ENCODE results near the gene RHOT2. TPM values are rescaled to one million over a fixed set of nuclear protein-coding genes. Genes with fewer than 3 reads are reported as not detected.

RHOT2 gene
- polyA plus RNA-seq, 1 donor (not counting 4 experiments of a cell fraction or from before 2014, with no cell fraction given): 58.7 TPM

DNA sequence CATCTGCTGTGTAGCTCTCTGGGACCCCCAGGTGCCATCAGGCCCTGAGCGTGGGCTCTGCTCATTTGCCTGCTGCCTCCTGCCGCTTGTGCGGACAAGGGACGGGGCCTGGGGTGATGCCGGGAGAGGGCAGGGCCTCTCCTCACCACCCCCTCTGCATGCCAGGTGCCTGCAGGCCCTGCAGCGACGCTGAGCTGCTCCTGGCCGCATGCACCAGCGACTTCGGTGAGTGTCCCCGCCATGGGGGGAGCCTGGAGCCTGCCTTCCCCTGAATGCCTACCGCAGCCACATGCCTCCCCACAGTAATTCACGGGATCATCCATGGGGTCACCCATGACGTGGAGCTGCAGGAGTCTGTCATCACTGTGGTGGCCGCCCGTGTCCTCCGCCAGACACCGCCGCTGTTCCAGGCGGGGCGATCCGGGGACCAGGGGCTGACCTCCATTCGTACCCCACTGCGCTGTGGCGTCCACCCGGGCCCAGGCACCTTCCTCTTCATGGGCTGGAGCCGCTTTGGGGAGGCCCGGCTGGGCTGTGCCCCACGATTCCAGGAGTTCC is 48.9 kb downstream of the RHOT2 start:
- Histone ChIP-seq H3K27ac (ENCODE audit: control insufficient read depth, insufficient read depth, low read length) (no peak overlapping the region), H3K4me3 (ENCODE audit: control insufficient read depth in 2 of 3, extremely low read depth in 1 of 3, insufficient read depth in 2 of 3, low read depth in 1 of 3, low read length in 3 of 3) (no peak overlapping the region), H3K4me2 (ENCODE audit: control insufficient read depth, extremely low read depth, insufficient read depth, low read depth, low read length) (no peak overlapping the region), H2AFZ (ENCODE audit: control insufficient read depth, low read length) (no peak overlapping the region), H3K9me3 (ENCODE audit: control insufficient read depth, low read depth, low read length) (no peaks in the 10 kb centered on the region), H3K9ac (ENCODE audit: control insufficient read depth, extremely low read depth, insufficient read depth, low read length) (no peak overlapping the region), H3K4me1 (ENCODE audit: control insufficient read depth, extremely low read depth, insufficient read depth, low read length) (peaks cover 27% of the 10 kb centered on the region), H3K27me3 (ENCODE audit: control insufficient read depth, extremely low read depth, insufficient read depth, low read length) (no peaks in the 10 kb centered on the region), H4K20me1 (ENCODE audit: control insufficient read depth, extremely low read depth, insufficient read depth, low read length) (peaks cover 8% of the 10 kb centered on the region), H3K36me3 (ENCODE audit: control insufficient read depth in 2 of 2, extremely low read depth in 1 of 2, insufficient read depth in 2 of 2, low read length in 2 of 2) (no peaks in the 10 kb centered on the region), H3K79me2 (ENCODE audit: control insufficient read depth, insufficient read depth, low read length) (peaks cover 8% of the 10 kb centered on the region), H3K9me1 (ENCODE audit: control insufficient read depth, extremely low read depth, insufficient read depth, low read length) (no peaks in the 10 kb centered on the region)
- dilution Hi-C loops (cut with MboI; ENCODE audit: extremely low pct_ligation_motif_present, low sequenced_read_pairs): no loop called here
- no peak for TF ChIP-seq EZH2 (IDR thresholded peaks at IDR 0.05; ENCODE audit: low read length)
- TF ChIP-seq, protein P1, sequence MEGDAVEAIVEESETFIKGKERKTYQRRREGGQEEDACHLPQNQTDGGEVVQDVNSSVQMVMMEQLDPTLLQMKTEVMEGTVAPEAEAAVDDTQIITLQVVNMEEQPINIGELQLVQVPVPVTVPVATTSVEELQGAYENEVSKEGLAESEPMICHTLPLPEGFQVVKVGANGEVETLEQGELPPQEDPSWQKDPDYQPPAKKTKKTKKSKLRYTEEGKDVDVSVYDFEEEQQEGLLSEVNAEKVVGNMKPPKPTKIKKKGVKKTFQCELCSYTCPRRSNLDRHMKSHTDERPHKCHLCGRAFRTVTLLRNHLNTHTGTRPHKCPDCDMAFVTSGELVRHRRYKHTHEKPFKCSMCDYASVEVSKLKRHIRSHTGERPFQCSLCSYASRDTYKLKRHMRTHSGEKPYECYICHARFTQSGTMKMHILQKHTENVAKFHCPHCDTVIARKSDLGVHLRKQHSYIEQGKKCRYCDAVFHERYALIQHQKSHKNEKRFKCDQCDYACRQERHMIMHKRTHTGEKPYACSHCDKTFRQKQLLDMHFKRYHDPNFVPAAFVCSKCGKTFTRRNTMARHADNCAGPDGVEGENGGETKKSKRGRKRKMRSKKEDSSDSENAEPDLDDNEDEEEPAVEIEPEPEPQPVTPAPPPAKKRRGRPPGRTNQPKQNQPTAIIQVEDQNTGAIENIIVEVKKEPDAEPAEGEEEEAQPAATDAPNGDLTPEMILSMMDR (optimal IDR thresholded peaks at IDR 0.05 in 1 of 3, IDR thresholded peaks at IDR 0.05 in 1 of 3, conservative IDR thresholded peaks at IDR 0.05 in 1 of 3; ENCODE audit: extremely low read depth in 1 of 3, insufficient read depth in 2 of 3, low read length in 3 of 3): no peak
- FAIRE-seq (no peak), DNase-seq (ENCODE audit: low read depth, low spot score) (no peak)

DNA sequence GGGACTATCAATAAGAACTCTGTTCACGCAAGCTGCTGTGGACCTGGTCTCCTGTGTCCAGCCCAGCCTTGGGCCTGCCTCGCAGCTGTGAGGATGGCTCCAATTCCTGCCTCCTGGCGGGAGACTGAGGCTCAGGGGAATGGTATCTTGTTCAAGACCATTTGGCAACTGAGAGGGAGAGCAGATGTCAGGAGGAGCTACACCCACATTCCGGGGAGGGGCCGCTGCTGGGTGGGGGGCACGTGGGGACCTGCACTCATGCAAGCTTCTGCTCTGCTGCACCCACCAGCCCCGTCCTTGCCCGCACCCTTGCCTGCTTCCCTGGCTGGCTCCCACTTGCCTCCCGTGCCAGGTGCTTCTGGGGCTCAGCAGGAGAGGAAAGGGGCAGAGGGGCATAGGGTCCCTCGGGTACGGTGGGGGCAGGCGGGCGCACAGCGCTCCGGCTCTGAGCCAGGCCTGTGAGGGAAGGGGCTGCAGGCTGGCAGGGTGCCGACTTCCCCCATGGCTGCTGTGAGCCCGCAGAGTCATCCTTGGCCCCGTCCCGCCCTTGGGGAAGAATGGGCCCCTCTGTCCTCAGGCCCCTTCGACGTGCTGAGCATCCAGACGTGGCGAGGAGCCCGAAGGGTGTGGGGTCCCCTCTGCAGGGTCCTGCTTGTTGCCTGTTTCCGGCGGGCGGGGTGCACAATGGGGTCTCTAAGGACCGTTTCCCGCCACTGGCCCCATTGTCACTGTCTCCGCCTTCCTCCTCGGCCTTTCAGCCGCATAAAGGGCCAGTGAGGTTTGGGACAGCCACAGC is 49.7 kb downstream of the RHOT2 start:
- Histone ChIP-seq H3K4me2 (ENCODE audit: control insufficient read depth, extremely low read depth, insufficient read depth, low read depth, low read length) (no peak overlapping the region), H3K4me1 (ENCODE audit: control insufficient read depth, extremely low read depth, insufficient read depth, low read length) (peaks cover 27% of the 10 kb centered on the region)
- no peak for FAIRE-seq

More for the DNA sequence above, 49.7 kb downstream of the RHOT2 start:
- Histone ChIP-seq H3K79me2 (ENCODE audit: control insufficient read depth, insufficient read depth, low read length) (peaks cover 8% of the 10 kb centered on the region), H3K27ac (ENCODE audit: control insufficient read depth, insufficient read depth, low read length) (no peak overlapping the region), H2AFZ (ENCODE audit: control insufficient read depth, low read length) (no peak overlapping the region), H3K9me3 (ENCODE audit: control insufficient read depth, low read depth, low read length) (no peaks in the 10 kb centered on the region), H3K9ac (ENCODE audit: control insufficient read depth, extremely low read depth, insufficient read depth, low read length) (no peak overlapping the region), H4K20me1 (ENCODE audit: control insufficient read depth, extremely low read depth, insufficient read depth, low read length) (peaks cover 7% of the 10 kb centered on the region), H3K4me3 (ENCODE audit: control insufficient read depth in 2 of 3, extremely low read depth in 1 of 3, insufficient read depth in 2 of 3, low read depth in 1 of 3, low read length in 3 of 3) (no peak overlapping the region), H3K36me3 (ENCODE audit: control insufficient read depth in 2 of 2, extremely low read depth in 1 of 2, insufficient read depth in 2 of 2, low read length in 2 of 2) (peaks cover 0 to under 1% of the 10 kb centered on the region in 2 experiments), H3K27me3 (ENCODE audit: control insufficient read depth, extremely low read depth, insufficient read depth, low read length) (no peaks in the 10 kb centered on the region), H3K9me1 (ENCODE audit: control insufficient read depth, extremely low read depth, insufficient read depth, low read length) (peaks cover 2% of the 10 kb centered on the region)
- dilution Hi-C loops (cut with MboI; ENCODE audit: extremely low pct_ligation_motif_present, low sequenced_read_pairs): no loop called here
- DNase-seq (ENCODE audit: low read depth, low spot score): no peak
- TF ChIP-seq, protein P1 (optimal IDR thresholded peaks at IDR 0.05 in 1 of 3, IDR thresholded peaks at IDR 0.05 in 1 of 3, conservative IDR thresholded peaks at IDR 0.05 in 1 of 3; ENCODE audit: extremely low read depth in 1 of 3, insufficient read depth in 2 of 3, low read length in 3 of 3): no peak
- no peak for TF ChIP-seq EZH2 (IDR thresholded peaks at IDR 0.05; ENCODE audit: low read length)

All from keratinocyte (primary cell).